NCI-H1048 (cell line): ENCODE measurements around the gene SNRNP25.
"Not testable (repeated sequence)": the region's sequence is repeated elsewhere in the genome, so short reads cannot be mapped to it uniquely, and the experiment has no call there.

ENCODE experiments used
- DNase-seq: peaks from one replicate; lab custom pipeline; 2025; lab: John Stamatoyannopoulos, UW

Gene SNRNP25

DNA sequence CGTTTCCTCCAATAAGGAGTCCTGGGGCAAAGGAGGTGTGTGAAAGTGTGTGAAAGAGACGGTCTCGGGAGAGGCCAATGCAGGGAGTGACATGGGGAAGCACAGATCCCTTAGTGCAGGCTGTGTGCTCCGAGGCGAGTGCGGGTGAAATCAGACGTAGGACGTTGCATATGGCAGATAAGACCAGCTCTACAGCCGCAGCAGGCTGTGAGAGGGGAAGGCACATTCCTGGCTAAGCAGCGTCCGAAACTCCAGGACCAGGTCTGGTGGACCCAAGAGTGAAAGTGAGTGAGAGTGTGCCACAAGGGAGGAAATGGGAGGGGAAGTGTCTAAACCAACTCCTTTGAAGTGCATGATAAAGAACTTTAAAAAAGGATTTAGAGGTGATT lies 11.6 kb upstream of the SNRNP25 start:
- DNase-seq: no peak

DNA sequence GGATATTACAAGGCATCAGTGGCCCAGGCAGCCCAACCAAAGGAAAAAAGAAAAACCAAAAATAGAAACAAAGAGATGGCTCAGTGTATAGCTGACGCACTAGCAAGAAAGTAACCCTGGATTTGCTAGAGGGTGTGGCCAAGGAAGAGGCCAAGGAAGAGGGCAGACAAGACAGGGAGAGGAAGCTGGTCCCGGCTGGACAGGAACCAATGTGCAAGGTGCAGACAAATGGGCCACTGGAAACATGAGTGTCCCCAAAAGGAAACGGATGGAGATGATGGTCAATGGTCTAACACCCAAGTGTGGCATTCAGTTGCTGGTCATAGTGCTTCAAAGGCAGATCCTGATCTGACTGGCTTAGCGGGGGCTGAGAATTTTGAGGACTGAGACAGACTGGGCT lies 10.9 kb upstream of the SNRNP25 start:
- no peak for DNase-seq

GRCh38 chr16:43294-43693 lies 10.3 kb upstream of the SNRNP25 start:
- no peak for DNase-seq

DNA sequence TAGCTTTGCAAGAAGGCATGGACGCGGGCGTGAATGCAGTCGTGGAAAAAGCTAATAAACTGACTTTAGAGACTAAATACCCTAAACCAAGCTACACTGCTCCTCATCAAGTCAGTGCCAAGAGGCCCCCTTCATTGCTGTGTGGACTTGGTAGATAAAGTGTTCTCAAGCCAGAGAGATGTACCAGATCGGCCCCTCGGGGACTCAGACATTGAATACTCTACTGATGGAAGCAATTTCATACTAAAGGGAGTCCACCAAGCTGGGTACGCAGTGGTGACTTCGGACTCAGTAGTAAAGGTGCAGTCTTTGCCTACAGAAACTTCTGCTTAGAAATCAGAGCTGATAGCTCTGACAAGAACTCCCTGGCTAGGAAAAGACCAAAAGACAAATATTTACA lies 9.0 kb upstream of the SNRNP25 start:
- DNase-seq: no peak

GRCh38 chr16:45454-45853 lies 8.2 kb upstream of the SNRNP25 start:
- no peak for DNase-seq

DNA sequence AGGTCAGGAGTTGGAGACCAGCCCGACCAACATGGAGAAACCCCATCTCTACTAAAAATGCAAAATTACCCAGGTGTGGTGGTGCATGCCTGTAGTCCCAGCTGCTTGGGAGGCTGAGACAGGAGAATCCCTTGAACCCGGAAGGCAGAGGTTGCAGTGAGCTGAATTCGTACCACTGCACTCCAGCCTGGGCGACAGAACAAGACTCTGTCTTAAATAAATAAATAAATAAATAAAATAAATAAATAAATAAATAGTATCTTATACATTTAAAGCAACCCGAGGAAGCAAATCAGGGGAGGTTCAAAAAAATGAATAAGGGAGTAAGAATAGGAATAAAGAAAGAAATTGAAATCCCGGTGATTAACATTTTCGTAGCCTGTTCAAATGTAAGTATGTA lies 7.1 kb upstream of the SNRNP25 start:
- DNase-seq: not testable (repeated sequence)

GRCh38 chr16:47234-47633 lies 6.4 kb upstream of the SNRNP25 start:
- DNase-seq: no peak

- DNase-seq: no peak
Observed at GRCh38 chr16:50769-51591, 2.6 kb upstream of the SNRNP25 start.

- no peak for DNase-seq
Observed at GRCh38 chr16:54237-54581, 581 bp downstream of the SNRNP25 start.

GRCh38 chr16:55571-56136 lies 2.0 kb downstream of the SNRNP25 start:
- no peak for DNase-seq

- no peak for DNase-seq
Observed at GRCh38 chr16:56231-56927, 2.8 kb downstream of the SNRNP25 start.

- no peak for DNase-seq
Observed at GRCh38 chr16:57711-58110, 4.1 kb downstream of the SNRNP25 start.

DNA sequence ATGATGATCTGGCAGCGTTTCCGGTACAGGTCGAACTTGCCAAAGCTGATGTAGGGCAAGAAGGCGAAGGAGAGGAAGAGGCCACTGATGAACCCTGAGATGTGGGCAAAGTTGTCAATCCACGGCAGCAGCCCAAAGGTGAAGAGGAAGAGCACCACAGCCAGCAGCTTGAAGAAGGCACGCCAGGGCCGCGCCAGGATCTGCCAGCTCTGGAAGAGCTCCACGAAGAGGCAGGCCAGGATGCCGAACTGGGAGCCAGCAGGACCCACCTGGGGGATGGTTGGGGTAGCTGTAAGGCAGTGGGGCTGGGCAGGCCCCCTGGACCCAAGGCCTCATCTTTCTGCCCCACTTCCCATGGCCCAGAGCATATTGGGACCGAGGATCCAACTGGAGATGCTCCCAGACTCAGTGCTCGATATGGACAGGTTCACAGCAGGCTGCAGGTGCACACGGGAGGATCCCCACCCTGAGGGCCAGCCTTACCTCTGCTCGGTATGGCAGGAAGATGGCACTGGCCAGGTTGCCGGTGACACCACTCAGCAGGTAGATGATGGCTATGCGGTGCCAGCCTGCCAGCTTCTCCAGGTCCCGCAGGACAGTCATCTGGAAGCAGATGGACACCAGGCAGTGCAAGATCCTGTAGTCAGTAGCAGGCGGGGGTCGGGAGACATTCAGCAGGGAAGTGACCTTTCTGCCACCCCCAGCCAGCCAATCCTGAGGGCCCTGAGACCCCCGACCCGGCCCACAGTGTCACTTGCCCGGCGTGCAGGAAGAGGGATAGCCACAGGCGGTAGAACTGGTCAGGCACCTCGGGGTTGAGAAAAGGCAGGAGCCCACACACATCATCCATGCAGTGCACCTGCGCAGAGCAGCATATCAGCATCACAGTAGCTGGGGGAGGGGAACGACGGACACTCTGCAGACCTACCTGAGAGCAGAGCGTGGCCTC lies 5.1 kb downstream of the SNRNP25 start:
- DNase-seq: no peak

GRCh38 chr16:59440-60059 lies 5.9 kb downstream of the SNRNP25 start:
- DNase-seq: no peak

GRCh38 chr16:60166-60565 lies 6.5 kb downstream of the SNRNP25 start:
- DNase-seq: no peak

DNA sequence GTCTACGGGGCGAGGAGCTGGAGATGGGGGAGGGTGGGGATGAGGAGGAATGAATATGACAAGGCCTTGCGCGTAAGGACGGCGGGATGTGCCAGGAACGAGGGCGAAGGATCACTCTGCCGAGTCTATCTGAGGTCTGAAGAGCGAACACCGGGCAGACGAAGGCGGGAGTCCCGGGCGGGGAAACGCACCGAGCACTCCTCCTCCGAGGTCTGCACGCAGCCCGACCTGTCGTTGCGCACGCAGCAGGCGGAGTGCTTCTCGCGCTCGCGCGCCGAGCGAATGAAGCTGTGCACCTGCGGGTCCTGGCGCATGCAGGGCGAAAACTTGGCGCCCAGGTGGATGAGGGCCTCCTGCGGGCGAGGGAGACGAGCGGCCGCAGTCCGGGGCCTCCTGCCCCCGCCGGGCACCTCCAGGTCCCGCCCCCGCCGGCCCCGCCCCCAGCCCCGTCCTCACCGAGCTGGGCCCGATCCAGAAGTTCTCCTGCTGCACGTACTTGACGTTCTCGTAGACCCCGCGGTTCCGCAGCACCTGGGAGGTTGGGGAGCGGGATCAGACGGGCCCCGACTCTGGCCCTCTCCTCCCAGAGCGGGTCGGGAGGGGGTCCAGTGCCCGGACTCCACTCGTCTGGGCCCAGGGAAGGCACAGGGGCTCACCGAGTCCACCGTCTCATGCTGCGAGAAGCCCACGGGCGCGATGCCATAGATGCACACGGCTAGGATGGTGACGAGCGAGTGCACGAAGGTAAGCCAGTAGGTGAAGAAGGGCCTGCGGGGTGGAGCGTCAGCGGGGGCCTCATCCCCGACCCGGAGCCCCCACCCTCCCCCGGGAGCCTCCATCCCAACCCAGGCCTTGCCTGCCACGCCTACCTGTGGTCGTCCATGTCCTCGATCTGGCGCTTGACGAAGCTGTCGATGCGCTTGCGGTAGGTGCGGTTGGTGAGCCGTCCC lies 7.6 kb downstream of the SNRNP25 start:
- no peak for DNase-seq

DNA sequence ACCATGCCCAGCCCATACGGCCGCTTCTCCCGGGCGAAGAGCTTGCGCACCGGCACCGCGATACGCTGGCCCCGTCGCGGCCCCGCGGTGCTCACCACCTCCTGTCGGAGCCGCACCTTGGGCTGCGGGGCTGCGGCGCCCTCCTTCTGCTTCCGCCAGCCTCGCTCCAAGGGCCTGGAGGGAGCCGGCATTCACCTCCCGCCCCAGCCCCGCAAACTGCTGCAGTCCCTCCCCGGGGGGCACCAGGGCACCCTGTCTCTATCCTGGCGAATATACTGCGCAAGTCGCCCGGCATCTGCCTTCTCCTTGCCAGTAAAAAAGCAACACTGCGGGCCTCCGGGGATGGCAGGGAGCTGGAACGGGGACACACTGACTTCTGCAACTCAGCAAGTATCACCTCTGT lies 8.3 kb downstream of the SNRNP25 start:
- no peak for DNase-seq

GRCh38 chr16:62283-62967 lies 8.8 kb downstream of the SNRNP25 start:
- no peak for DNase-seq

DNA sequence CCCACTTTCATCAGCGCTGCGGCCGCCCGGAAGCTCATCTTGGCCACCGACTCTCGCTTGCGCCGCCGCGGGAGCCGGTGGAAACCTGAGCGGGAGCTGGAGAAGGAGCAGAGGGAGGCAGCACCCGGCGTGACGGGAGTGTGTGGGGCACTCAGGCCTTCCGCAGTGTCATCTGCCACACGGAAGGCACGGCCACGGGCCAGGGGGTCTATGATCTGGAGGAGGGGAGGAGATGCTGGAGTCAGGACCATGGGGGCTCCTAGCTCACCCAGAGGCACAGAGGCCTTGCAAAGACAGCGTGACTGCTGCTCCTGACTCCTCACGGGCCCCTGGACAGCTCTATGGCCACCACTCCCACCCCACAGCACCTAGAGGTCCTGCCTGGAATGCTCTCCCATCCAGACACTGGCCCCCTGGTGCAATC lies 9.4 kb downstream of the SNRNP25 start:
- no peak for DNase-seq

DNA sequence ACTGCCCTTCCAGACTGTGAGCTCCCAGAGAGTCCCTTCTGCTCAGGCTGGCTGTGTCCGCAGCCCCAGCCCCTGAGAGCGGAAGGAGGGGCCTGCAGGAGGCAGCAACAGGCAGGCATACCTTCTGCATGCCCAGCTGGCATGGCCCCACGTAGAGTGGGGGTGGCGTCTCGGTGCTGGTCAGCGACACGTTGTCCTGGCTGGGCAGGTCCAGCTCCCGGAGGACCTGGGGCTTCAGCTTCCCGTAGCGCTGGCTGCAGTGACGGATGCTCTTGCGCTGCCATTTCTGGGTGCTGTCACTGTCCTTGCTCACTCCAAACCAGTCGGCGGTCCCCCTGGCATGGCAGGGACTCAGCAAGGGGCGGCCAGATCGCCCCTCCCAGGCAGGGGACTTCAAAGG lies 9.8 kb downstream of the SNRNP25 start:
- no peak for DNase-seq
